K562 (cell line): Measurements from ENCODE around the gene MED16. TPM values are rescaled to one million over a fixed set of nuclear protein-coding genes. Genes with fewer than 3 reads are reported as not detected.

Source experiments
- ATAC-seq: fragments of 200-7000 bp; cut with Tn5 transposase; 3 replicates; pipeline ENCODE4 v1.9.1; 2020; ENCODE audit warnings: moderate library complexity
- BruUV-seq: library from RNA; stranded (reverse); fragments of 400-500 nt; replicated peaks from 2 replicates; lab custom pipeline; 2021; lab: Mats Ljungman, UMichigan
- CTCF ChIA-PET: fragments of 300-600 bp; formaldehyde crosslinking; extraction: SDS; loops from one replicate; lab custom pipeline; 2021; ENCODE audit warnings: low intra/inter-chr PET ratio; lab: Yijun Ruan, JAX
- POLR2A ChIA-PET: fragments of 300-600, 350-650 bp; sonication (Branson Sonifier 250); formaldehyde crosslinking; extraction: SDS; loops from one replicate; lab custom pipeline; 2021; ENCODE audit warnings: antibody characterized with exemption, inconsistent platforms; lab: Yijun Ruan, JAX
- DNase-seq, 4 experiments: peaks; one replicate each; pipeline versions ENCODE4 v3.0.0 to v3.0.0-alpha.2; 2011 to 2018; ENCODE audit warnings: low spot score in 3 of 4, mixed read lengths in 3 of 4; ENCODE audit errors: extremely low read depth in 1 of 4
- FAIRE-seq: peaks from 2 replicates; lab custom pipeline; 2011; peaks lifted over from hg19 to GRCh38; lab: Jason Lieb, UNC
- H2AFZ ChIP-seq: 2 replicates; pipeline ENCODE4 v1.6.0; 2011; ENCODE audit warnings: low read depth, low read length, control low read depth, inconsistent platforms
- H3K27ac ChIP-seq: fragments of 200-600 bp; 3 replicates; pipeline ENCODE4 v1.8.0; 2011; ENCODE audit warnings: low read depth, mild to moderate bottlenecking, control low read depth, inconsistent platforms, low read length, moderate library complexity, mixed read lengths; ENCODE audit errors: extremely low read depth
- H3K27me3 ChIP-seq, 2 experiments: fragments of 300-600 bp in 1 of 2; 2 replicates in 1 of 2; 3 replicates in 1 of 2; pipeline versions ENCODE4 v1.6.0 to v1.8.0; 2011; ENCODE audit warnings: inconsistent platforms in 2 of 2, low read length in 2 of 2, mild to moderate bottlenecking in 1 of 2, mixed read lengths in 1 of 2, moderate library complexity in 1 of 2; ENCODE audit not compliant: control insufficient read depth in 2 of 2, insufficient read depth in 2 of 2
- H3K36me3 ChIP-seq: fragments of 300-600 bp; 3 replicates; pipeline ENCODE4 v1.8.0; 2011; ENCODE audit warnings: mild to moderate bottlenecking, low read length, inconsistent platforms; ENCODE audit not compliant: control insufficient read depth, insufficient read depth
- H3K4me1 ChIP-seq, 2 experiments: fragments of 200-600 bp in 1 of 2; replicated peaks in 1 of 2; 2 replicates in 1 of 2; 3 replicates in 1 of 2; pipeline versions ENCODE4 v1.5.1 to v1.8.0; 2011; ENCODE audit warnings: inconsistent platforms in 2 of 2, low read length in 2 of 2, mild to moderate bottlenecking in 1 of 2, mixed read lengths in 1 of 2, moderate library complexity in 1 of 2; ENCODE audit not compliant: control insufficient read depth in 2 of 2, insufficient read depth in 2 of 2
- H3K4me2 ChIP-seq: 2 replicates; pipeline ENCODE4 v1.6.1; 2011; ENCODE audit warnings: low read length, control low read depth, inconsistent platforms, mixed read lengths; ENCODE audit not compliant: insufficient read depth
- H3K4me3 ChIP-seq: fragments of 200-600 bp; sonication (generic), shearing (Covaris generic); 2 replicates; pipeline ENCODE4 v1.5.1; 2016; ENCODE audit warnings: control low read depth, inconsistent platforms
- H3K79me2 ChIP-seq: fragments of 200-600 bp; 3 replicates; pipeline ENCODE4 v1.8.0; 2011; ENCODE audit warnings: low read length, inconsistent platforms; ENCODE audit not compliant: control insufficient read depth, insufficient read depth
- H3K9ac ChIP-seq, 2 experiments: 2 replicates each; pipeline versions ENCODE4 v1.6.0 to v1.6.1; 2011; ENCODE audit warnings: low read depth in 2 of 2, low read length in 2 of 2, control low read depth in 1 of 2, inconsistent platforms in 1 of 2, mild to moderate bottlenecking in 1 of 2, mixed read lengths in 1 of 2; ENCODE audit not compliant: insufficient read depth in 1 of 2
- H3K9me1 ChIP-seq: one replicate; pipeline ENCODE4 v1.6.0; 2011; ENCODE audit warnings: inconsistent platforms, mild to moderate bottlenecking, low read length, moderate library complexity; ENCODE audit not compliant: control insufficient read depth, insufficient read depth
- H3K9me3 ChIP-seq: replicated peaks from 2 replicates; pipeline ENCODE4 v1.5.1; 2011; ENCODE audit warnings: low read depth, low read length, inconsistent platforms; ENCODE audit not compliant: control insufficient read depth, insufficient read depth
- H4K20me1 ChIP-seq: replicated peaks from 2 replicates; pipeline ENCODE4 v1.6.1; 2011; ENCODE audit warnings: low read length, inconsistent platforms, mixed read lengths; ENCODE audit not compliant: control insufficient read depth, insufficient read depth
- CREBBP ChIP-seq: IDR thresholded peaks from one replicate; pipeline ENCODE4 v1.6.1; 2012; ENCODE audit warnings: low read depth, mild to moderate bottlenecking, control low read depth, inconsistent platforms, low read length
- FIP1L1 ChIP-seq: fragments of 200-400 bp; formaldehyde crosslinking; IDR thresholded peaks from 2 replicates; pipeline ENCODE4 v1.6.1; 2018; ENCODE audit warnings: mild to moderate bottlenecking, low read depth, low read length; ENCODE audit not compliant: poor library complexity, severe bottlenecking
- HDAC1 ChIP-seq, 2 experiments: fragments of 450-650 bp; IDR thresholded peaks; 2 replicates each; pipeline ENCODE4 v1.6.1; 2016 to 2017; ENCODE audit warnings: inconsistent platforms in 1 of 2, mild to moderate bottlenecking in 1 of 2, moderate library complexity in 1 of 2
- HMGN3 ChIP-seq: IDR thresholded peaks from 2 replicates; pipeline ENCODE4 v1.6.1; 2011; ENCODE audit warnings: borderline replicate concordance, low read depth, mild to moderate bottlenecking, mixed read lengths, low read length; ENCODE audit not compliant: insufficient read length; ENCODE audit errors: extremely low read depth
- HNRNPL ChIP-seq: fragments of 200-400 bp; formaldehyde crosslinking; IDR thresholded peaks from 2 replicates; pipeline ENCODE4 v1.6.1; 2017; ENCODE audit warnings: low read depth, mild to moderate bottlenecking, low read length
- POLR2G ChIP-seq: fragments of 200-400 bp; formaldehyde crosslinking; IDR thresholded peaks from 2 replicates; pipeline ENCODE4 v1.6.1; 2017; ENCODE audit warnings: low read depth, mild to moderate bottlenecking, antibody characterized with exemption, low read length, moderate library complexity
- PRPF4 ChIP-seq: fragments of 200-400 bp; formaldehyde crosslinking; IDR thresholded peaks from one replicate; pipeline ENCODE4 v1.6.1; 2017; ENCODE audit warnings: low read length, low read depth, mild to moderate bottlenecking; ENCODE audit not compliant: insufficient read depth, poor library complexity, severe bottlenecking
- PURB ChIP-seq: sonication (generic); formaldehyde crosslinking; IDR thresholded peaks from 2 replicates; pipeline ENCODE4 v1.9.0; 2021; ENCODE audit warnings: low read depth, mild to moderate bottlenecking, missing genetic modification reagents
- RBFOX2 ChIP-seq: fragments of 200-400 bp; formaldehyde crosslinking; IDR thresholded peaks from 2 replicates; pipeline ENCODE4 v1.6.1; 2017; ENCODE audit warnings: low read depth, mild to moderate bottlenecking, low read length, moderate library complexity
- RBM22 ChIP-seq: fragments of 200-400 bp; formaldehyde crosslinking; IDR thresholded peaks from 2 replicates; pipeline ENCODE4 v1.6.1; 2018; ENCODE audit warnings: low read length, low read depth; ENCODE audit not compliant: poor library complexity, severe bottlenecking
- SNIP1 ChIP-seq: fragments of 450-650 bp; IDR thresholded peaks from 2 replicates; pipeline ENCODE4 v1.7.1; 2017; ENCODE audit warnings: low read depth, mild to moderate bottlenecking
- ZNF121 ChIP-seq: sonication (generic); formaldehyde crosslinking; conservative IDR thresholded peaks from 2 replicates; pipeline ENCODE4 v1.8.0; 2022; ENCODE audit warnings: missing genetic modification reagents
- ZNF707 ChIP-seq: fragments of 250-450 bp; sonication (Bioruptor Pico); conservative IDR thresholded peaks from 2 replicates; pipeline ENCODE4 v1.8.0; 2022; ENCODE audit warnings: inconsistent platforms, mild to moderate bottlenecking, moderate library complexity
- WGBS: fragments of 100-300 bp; shearing (Covaris generic); methylation state at CpG from one replicate; pipeline ENCODE4 v1.1.6; 2016; ENCODE audit warnings: low coverage, mixed read lengths; ENCODE audit not compliant: insufficient coverage; ENCODE audit errors: missing lambda C conversion rate; 5-methylcytosine and 5-hydroxymethylcytosine counted together
- in situ Hi-C: fragments of 300-500 bp; cut with MboI; formaldehyde crosslinking; loops from 4 replicates; pipeline ENCODE4 v1.15.0; 2018; ENCODE audit warnings: inconsistent platforms, mixed read lengths
- intact Hi-C: fragments of 100-400 bp; cut with micrococcal nuclease; formaldehyde crosslinking; loops from 2 replicates; pipeline ENCODE4 v1.14.2; 2022
- polyA plus RNA-seq, 8 experiments: library from polyadenylated mRNA; depleted of rRNA in 4 of 8; stranded (reverse) in 5 of 8; unstranded in 3 of 8; fragments of >200 nt; fragmentation: Nextera tagmentation in 2 of 8; fragmentation: Illumina TruSeq in 1 of 8; extraction: Ambion mirVana in 2 of 8; extraction: Trizol in 1 of 8; gene quantifications; 2 replicates each; pipeline versions ENCODE4 v1.2.1 to v1.2.3, GENCODE V29; 2011 to 2014; ENCODE audit warnings: inconsistent platforms in 1 of 8, missing spikeins in 1 of 8
- total RNA-seq, 7 experiments: library from RNA; depleted of rRNA in 6 of 7; stranded (reverse); fragments of >200 nt in 6 of 7; fragmentation: Illumina TruSeq in 2 of 7; extraction: Trizol in 2 of 7; gene quantifications; 2 replicates each; pipeline versions ENCODE4 v1.2.1 to v1.2.3, GENCODE V29; 2011 to 2021; ENCODE audit warnings: low replicate concordance in 1 of 7
- TF ChIP-seq, protein P1 (sequence below), 2 experiments: IDR thresholded peaks in 1 of 2; conservative IDR thresholded peaks in 1 of 2; 2 replicates each; pipeline ENCODE4 v1.6.1; 2016; ENCODE audit warnings: low read depth in 2 of 2, mild to moderate bottlenecking in 1 of 2, missing compliant biosample characterization in 1 of 2, missing genetic modification characterization in 1 of 2, moderate library complexity in 1 of 2
- TF ChIP-seq, protein P2 (sequence below): fragments of 450-650 bp; IDR thresholded peaks from 2 replicates; pipeline ENCODE4 v1.6.1; 2016; ENCODE audit warnings: antibody characterized with exemption

MED16 gene
- total and polyA plus RNA-seq, 9 of the 15 experiments (the other 6 are each of a cell fraction or from before 2014, with no cell fraction given), result 0.89 to 59.9 (median 8.6) TPM

DNA sequence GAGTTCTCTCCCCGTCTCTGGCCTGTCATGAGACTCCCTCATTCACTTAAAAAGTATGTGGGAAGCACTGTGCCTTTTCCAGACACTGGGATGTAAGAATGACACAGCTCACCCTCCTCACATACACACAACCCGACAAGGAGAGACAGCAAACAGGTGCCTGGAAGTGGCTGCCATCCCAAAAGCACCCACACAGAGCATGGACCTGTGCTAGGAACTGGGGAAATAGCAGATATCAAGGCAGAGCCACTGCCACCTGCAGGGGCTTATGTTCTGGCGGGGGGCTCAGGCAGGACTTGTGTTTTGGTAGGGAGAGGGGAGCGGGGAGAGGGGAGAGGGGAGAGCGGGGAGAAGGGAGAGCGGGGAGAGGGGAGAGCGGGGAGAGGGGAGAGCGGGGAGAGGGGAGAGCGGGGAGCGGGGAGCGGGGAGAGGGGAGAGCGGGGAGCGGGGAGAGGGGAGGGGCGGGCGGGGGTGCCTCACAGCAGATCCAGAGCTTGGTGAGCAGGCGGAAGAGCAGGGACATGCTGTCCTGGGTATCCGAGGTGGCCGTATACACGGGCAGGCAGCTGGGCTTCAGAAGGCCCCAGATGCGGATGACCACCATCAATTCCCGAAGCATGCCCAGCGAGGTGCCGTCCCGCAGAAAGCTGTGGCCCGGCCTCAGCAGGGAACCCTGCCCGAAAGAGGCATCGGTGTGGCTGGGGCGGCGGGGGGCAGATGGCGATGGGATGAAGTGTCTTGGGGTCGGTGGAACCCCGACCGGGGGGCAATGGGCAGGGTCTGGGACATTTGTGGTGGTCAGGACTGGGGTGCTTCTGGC is 21.3 kb downstream of the MED16 start (continued):
- TF ChIP-seq, protein P1, sequence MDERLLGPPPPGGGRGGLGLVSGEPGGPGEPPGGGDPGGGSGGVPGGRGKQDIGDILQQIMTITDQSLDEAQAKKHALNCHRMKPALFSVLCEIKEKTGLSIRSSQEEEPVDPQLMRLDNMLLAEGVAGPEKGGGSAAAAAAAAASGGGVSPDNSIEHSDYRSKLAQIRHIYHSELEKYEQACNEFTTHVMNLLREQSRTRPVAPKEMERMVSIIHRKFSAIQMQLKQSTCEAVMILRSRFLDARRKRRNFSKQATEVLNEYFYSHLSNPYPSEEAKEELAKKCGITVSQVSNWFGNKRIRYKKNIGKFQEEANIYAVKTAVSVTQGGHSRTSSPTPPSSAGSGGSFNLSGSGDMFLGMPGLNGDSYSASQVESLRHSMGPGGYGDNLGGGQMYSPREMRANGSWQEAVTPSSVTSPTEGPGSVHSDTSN (CRISPR knock-in tag; IDR thresholded peaks at IDR 0.05; ENCODE audit: low read depth), result no peak
- TF ChIP-seq, protein P1 (tag; conservative IDR thresholded peaks at IDR 0.05; ENCODE audit: low read depth), result no peak

DNA sequence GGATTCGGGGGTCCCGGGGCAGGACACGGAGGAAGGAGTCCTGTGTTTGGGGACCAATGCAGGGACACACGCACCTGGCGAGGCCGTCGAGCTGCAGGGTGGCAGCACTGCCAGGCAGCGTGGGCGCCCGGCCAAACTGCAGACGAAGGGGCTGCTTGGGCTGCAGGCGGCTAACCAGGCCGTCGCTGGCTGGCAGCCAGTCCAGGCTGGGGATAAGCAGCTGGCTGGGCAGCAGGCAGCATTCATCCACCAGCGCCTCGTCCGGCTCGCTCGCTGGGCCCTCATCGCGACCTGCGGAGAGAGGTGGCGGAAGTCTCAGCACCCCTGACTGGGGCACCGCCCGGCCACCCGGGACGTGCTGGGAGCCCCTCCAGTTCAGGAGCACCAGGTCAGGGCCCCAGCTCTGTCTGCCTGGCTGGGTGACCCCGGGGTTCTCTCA is 22.0 kb downstream of the MED16 start:
- intact Hi-C loops (no loop called here), in situ Hi-C loops (no loop called here)
- H3K9ac ChIP-seq, result no peak overlapping the region; a peak in 1 of 4 replicates
- H3K79me2 ChIP-seq, result no peaks in the 10 kb centered on the region
- H3K4me2 ChIP-seq, result no peak overlapping the region
- ChIA-PET POLR2A (interaction anchor here (2.0 kb wide), 1 partner anchor 37 kb away, joined by 7 read pairs; no protein-coding TSS in a partner anchor), CTCF (no interaction called here)
- H4K20me1 ChIP-seq, result no peaks in the 10 kb centered on the region; the same call in 1 of the 2 replicates
- no peak for DNase-seq
- no peaks in the 10 kb centered on the region for H3K27me3 ChIP-seq
- no peak overlapping the region for H3K4me3 ChIP-seq
- ATAC-seq, result no peak
- H3K9me1 ChIP-seq, result no peaks in the 10 kb centered on the region
- H3K4me1 ChIP-seq, result peaks cover 16 to 84% of the 10 kb centered on the region in 2 experiments
- 83% methylated on average over 19 of the region's 28 CpGs for WGBS
- H3K27ac ChIP-seq, result no peak overlapping the region
- no peaks in the 10 kb centered on the region for H3K9me3 ChIP-seq
- H3K36me3 ChIP-seq, result peaks cover 73% of the 10 kb centered on the region; the same call in 2 of the 3 replicates
- no TSS peak for BruUV-seq
- FAIRE-seq, result no peak
- no peak overlapping the region for H2AFZ ChIP-seq
- TF ChIP-seq POLR2G, result peak; percentile 65
- no peak for TF ChIP-seq SNIP1
- peak; percentile 60 for TF ChIP-seq RBM22
- TF ChIP-seq HMGN3, result no peak
- peak; percentile 42 for TF ChIP-seq FIP1L1
- peak; percentile 77; the same call in 1 of the 2 replicates for TF ChIP-seq HNRNPL
- TF ChIP-seq CREBBP, result no peak
- TF ChIP-seq RBFOX2, result peak; percentile 36; the same call in 1 of the 2 replicates
- TF ChIP-seq PRPF4, result no peak
- no peak for TF ChIP-seq HDAC1 (IDR thresholded peaks at IDR 0.05)
- TF ChIP-seq ZNF121, result no peak
- no peak for TF ChIP-seq PURB (CRISPR knock-in tag)
- TF ChIP-seq ZNF707 (CRISPR knock-in tag), result no peak
- TF ChIP-seq, protein P2, sequence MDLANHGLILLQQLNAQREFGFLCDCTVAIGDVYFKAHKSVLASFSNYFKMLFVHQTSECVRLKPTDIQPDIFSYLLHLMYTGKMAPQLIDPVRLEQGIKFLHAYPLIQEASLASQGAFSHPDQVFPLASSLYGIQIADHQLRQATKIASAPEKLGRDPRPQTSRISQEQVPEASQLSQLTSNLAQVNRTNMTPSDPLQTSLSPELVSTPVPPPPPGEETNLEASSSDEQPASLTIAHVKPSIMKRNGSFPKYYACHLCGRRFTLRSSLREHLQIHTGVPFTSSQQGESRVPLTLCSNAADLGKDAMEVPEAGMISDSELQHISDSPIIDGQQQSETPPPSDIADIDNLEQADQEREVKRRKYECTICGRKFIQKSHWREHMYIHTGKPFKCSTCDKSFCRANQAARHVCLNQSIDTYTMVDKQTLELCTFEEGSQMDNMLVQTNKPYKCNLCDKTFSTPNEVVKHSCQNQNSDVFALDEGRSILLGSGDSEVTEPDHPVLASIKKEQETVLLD, result no peak
